GM12878 (cell line): ENCODE measurements around the gene TXN2. TPM values are rescaled to one million over a fixed set of nuclear protein-coding genes. Genes with fewer than 3 reads are reported as not detected.
A peak's percentile ranks its signal among the peaks of the same experiment; 100 is the strongest.

Source experiments
- BCL11A ChIP-seq: IDR thresholded peaks from 2 replicates; pipeline ENCODE4 v1.6.1; 2011; ENCODE audit warnings: low read depth, low read length
- CTCF ChIP-seq, 3 experiments: IDR thresholded peaks in 2 of 3; conservative IDR thresholded peaks in 1 of 3; 2 replicates each; pipeline ENCODE4 v1.5.1; 2011; ENCODE audit warnings: low read depth in 3 of 3, low read length in 3 of 3, mild to moderate bottlenecking in 3 of 3, control low read depth in 2 of 3, moderate library complexity in 2 of 3, inconsistent platforms in 1 of 3, mixed read lengths in 1 of 3; ENCODE audit not compliant: control insufficient read depth in 2 of 3, insufficient read depth in 1 of 3; ENCODE audit errors: extremely low read depth in 1 of 3
- ELK1 ChIP-seq: IDR thresholded peaks from 2 replicates; pipeline ENCODE4 v1.6.1; 2012; ENCODE audit warnings: low read depth, low read length, improper control_type of control experiment
- ESRRA ChIP-seq: IDR thresholded peaks from 2 replicates; pipeline ENCODE4 v1.6.1; 2012; ENCODE audit warnings: mild to moderate bottlenecking, low read length, improper control_type of control experiment
- HDAC6 ChIP-seq: fragments of 200-600 bp; sonication (generic); IDR thresholded peaks from one replicate; pipeline ENCODE4 v1.8.0; 2017; ENCODE audit warnings: antibody characterized with exemption; ENCODE audit not compliant: unreplicated experiment
- JUND ChIP-seq: IDR thresholded peaks from 2 replicates; pipeline ENCODE4 v1.6.1; 2012; ENCODE audit warnings: low read depth, mild to moderate bottlenecking, low read length, improper control_type of control experiment, moderate library complexity
- KDM1A ChIP-seq: fragments of 200-600 bp; sonication (generic); IDR thresholded peaks from 2 replicates; pipeline ENCODE4 v1.6.1; 2016; ENCODE audit warnings: borderline replicate concordance
- NKRF ChIP-seq: fragments of 450-650 bp; conservative IDR thresholded peaks from 2 replicates; pipeline ENCODE4 v1.6.1; 2017; ENCODE audit warnings: mild to moderate bottlenecking, moderate library complexity
- NRF1 ChIP-seq: conservative IDR thresholded peaks from 2 replicates; pipeline ENCODE4 v1.6.1; 2011; ENCODE audit warnings: mild to moderate bottlenecking, low read depth, low read length, improper control_type of control experiment
- PAX5 ChIP-seq: IDR thresholded peaks from 2 replicates; pipeline ENCODE4 v1.6.1; 2011; ENCODE audit warnings: low read depth, low read length, borderline replicate concordance
- PBX3 ChIP-seq: IDR thresholded peaks from 2 replicates; pipeline ENCODE4 v1.6.1; 2011; ENCODE audit warnings: mild to moderate bottlenecking, low read depth, low read length, moderate library complexity; ENCODE audit not compliant: insufficient replicate concordance
- RCOR1 ChIP-seq: conservative IDR thresholded peaks from 2 replicates; pipeline ENCODE4 v1.6.1; 2012; ENCODE audit warnings: low read depth, low read length, improper control_type of control experiment
- SMAD1 ChIP-seq: fragments of 450-650 bp; IDR thresholded peaks from 2 replicates; pipeline ENCODE4 v1.6.1; 2018; ENCODE audit warnings: mild to moderate bottlenecking, low read depth; ENCODE audit not compliant: partially characterized antibody
- SREBF1 ChIP-seq: IDR thresholded peaks from 2 replicates; pipeline ENCODE4 v1.6.1; 2012; ENCODE audit warnings: mild to moderate bottlenecking, low read length
- SUPT20H ChIP-seq: IDR thresholded peaks from 2 replicates; pipeline ENCODE4 v1.6.1; 2011; ENCODE audit warnings: low read depth, mild to moderate bottlenecking, low read length, moderate library complexity, borderline replicate concordance; ENCODE audit not compliant: control insufficient read depth
- SUZ12 ChIP-seq: fragments of 200-600 bp; sonication (generic); IDR thresholded peaks from one replicate; pipeline ENCODE4 v1.6.1; 2018; ENCODE audit warnings: antibody characterized with exemption, mild to moderate bottlenecking; ENCODE audit not compliant: unreplicated experiment
- TARDBP ChIP-seq: IDR thresholded peaks from 2 replicates; pipeline ENCODE4 v1.6.1; 2016; ENCODE audit warnings: borderline replicate concordance
- YY1 ChIP-seq: IDR thresholded peaks from 2 replicates; pipeline ENCODE4 v1.6.1; 2011; ENCODE audit warnings: low read depth, mild to moderate bottlenecking, low read length
- ZBED1 ChIP-seq: IDR thresholded peaks from 2 replicates; pipeline ENCODE4 v1.6.1; 2016; ENCODE audit warnings: borderline replicate concordance
- ZBTB33 ChIP-seq: fragments of 450-650 bp; IDR thresholded peaks from 2 replicates; pipeline ENCODE4 v1.6.1; 2017; ENCODE audit warnings: mild to moderate bottlenecking
- ZNF622 ChIP-seq: fragments of 450-650 bp; IDR thresholded peaks from 2 replicates; pipeline ENCODE4 v1.6.1; 2017; ENCODE audit warnings: mild to moderate bottlenecking, inconsistent platforms
- polyA plus RNA-seq, 11 experiments: library from polyadenylated mRNA; depleted of rRNA in 4 of 11; unstranded in 6 of 11; stranded (reverse) in 5 of 11; fragments of >200 nt; fragmentation: Nextera tagmentation in 4 of 11; fragmentation: Illumina TruSeq in 1 of 11; extraction: Ambion mirVana in 4 of 11; extraction: Trizol in 1 of 11; gene quantifications; 1 replicate in 1 of 11; 2 replicates in 10 of 11; pipeline versions ENCODE4 v1.2.1 to v1.2.3, GENCODE V29; 2011 to 2016; ENCODE audit warnings: inconsistent platforms in 2 of 11, missing spikeins in 2 of 11, low read depth in 1 of 11
- total RNA-seq, 4 experiments: library from RNA; depleted of rRNA in 3 of 4; stranded (reverse); fragments of >200 nt in 3 of 4; fragmentation: Illumina TruSeq in 1 of 4; extraction: Trizol in 1 of 4; gene quantifications; 2 replicates each; pipeline versions ENCODE4 v1.2.1 to v1.2.3, GENCODE V29; 2013 to 2021

The TXN2 gene
- total and polyA plus RNA-seq, 10 of the 15 experiments (the other 5 are each of a cell fraction or from before 2014, with no cell fraction given) = 70.2 to 350 (median 183) TPM

- TF ChIP-seq SUPT20H (no peak), PBX3 (peak; percentile 84), SMAD1 (peak; percentile 74), SREBF1 (no peak), RCOR1 (no peak), ZBTB33 (0 out of 2 replicates have a peak, but pooled peaks have one; percentile 13), PAX5 (no peak), JUND (peak; percentile 62; the same call in 1 of the 2 replicates), TARDBP (no peak), ZNF622 (no peak), SUZ12 (no peak), ZBED1 (no peak), KDM1A (no peak), ELK1 (peak; percentile 75), BCL11A (no peak), CTCF (IDR thresholded peaks at IDR 0.05 in 2 of 3, conservative IDR thresholded peaks at IDR 0.05 in 1 of 3; ENCODE audit: control insufficient read depth in 2 of 3, extremely low read depth in 1 of 3, insufficient read depth in 1 of 3, low read depth in 3 of 3, low read length in 3 of 3) (no peak), ESRRA (0 out of 2 replicates have a peak, but pooled peaks have one; percentile 40), NRF1 (peak; percentile 38; the same call in 1 of the 2 replicates), NKRF (peak; percentile 89), YY1 (peak; percentile 88), HDAC6 (peak; percentile 54)
Measured at GRCh38 chr22:36528795-36529751, 47.6 kb upstream of the TXN2 start, which contains the start of gene EIF3D (continued).
